ENCODE measurements around the gene CYP27B1.

CYP27B1 gene

DNA sequence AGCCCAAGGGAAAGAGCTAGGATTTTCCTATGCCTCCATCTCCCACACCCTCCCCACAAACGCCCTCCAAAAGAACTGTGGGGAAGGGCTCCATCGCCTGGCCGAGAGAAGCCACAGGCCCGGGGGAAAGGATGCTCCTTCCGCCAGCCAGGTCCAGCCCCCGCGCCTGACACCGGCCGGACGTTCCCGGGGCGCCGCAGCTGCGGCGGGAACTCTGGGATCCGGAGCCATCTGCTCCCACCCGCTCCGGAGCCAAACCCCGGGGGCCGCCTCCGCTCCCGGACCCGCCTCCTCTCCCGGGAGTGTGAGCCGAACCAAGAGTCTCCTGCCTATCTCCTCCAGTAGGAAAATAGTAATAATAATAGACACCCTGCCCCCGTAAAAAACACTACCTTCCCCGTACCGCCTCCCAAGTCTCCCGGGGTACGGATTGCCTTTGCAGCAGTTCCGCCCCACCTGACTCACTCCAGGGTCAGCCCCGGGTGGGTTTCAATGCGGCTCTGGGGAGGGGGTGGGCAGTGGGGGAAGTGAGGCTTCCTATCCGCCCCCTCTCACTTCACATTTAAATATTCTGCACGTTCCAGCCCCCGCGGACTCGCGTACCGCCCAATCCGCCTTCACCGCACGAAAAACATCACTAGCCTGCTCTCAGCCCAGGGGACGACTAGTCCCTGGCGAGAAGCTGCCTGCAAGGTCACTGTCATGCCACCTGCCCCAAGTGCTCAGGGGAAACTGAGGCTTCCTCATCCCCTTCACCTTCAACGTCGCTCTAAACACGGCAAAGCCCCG is 30.7 kb downstream of the CYP27B1 start:
- DNase-seq (ENCODE audit: low read depth in 2 of 2) = no peak

GRCh38 chr12:57735198-57735855 is 31.6 kb downstream of the CYP27B1 start:
- DNase-seq (ENCODE audit: low read depth in 2 of 2) = no peak

DNA sequence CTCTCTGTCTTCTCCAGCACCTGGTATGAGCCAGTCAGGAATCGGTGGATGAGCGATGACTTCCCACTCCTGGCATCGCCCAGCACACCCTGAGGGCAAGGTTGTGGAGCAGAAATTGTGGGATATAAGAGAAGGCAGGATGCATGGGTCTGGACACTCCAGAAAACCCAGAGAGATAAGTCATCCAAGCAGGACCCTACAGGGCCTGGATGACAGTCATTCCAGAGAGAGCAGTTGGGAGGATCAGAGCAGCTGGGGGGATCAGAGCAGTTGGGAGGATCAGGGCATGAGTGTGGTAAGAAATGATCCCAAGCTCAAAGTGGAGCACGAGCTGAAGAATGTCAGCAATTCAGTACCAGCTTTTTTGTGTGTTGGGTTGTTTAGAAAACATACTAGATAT is 32.3 kb downstream of the CYP27B1 start:
- no peak for DNase-seq (ENCODE audit: low read depth in 2 of 2)

- no peak for DNase-seq (ENCODE audit: low read depth in 2 of 2)
Observed at GRCh38 chr12:57733928-57734327, 33.0 kb downstream of the CYP27B1 start.

- DNase-seq (ENCODE audit: low read depth in 2 of 2) = no peak
Observed at GRCh38 chr12:57732726-57733593, 33.9 kb downstream of the CYP27B1 start.

DNA sequence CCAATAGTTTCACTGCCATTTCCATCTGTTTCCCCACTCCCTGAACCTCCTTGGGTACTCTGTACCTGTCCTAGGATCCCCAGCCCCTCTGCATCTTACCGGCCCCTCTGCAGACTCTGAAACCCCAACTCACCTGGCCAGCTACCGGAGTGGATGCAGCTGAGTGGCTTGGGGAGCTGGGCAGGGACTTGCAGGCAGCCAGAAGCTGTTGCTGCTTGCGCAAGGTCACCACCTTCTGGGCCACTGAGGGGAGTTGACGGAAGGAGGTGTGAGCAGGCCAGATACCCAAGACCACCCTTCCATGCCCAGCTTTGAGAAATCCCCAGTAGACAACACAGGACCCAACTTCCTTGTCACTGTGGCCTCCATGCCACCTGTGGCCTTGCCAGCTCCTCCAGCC is 34.6 kb downstream of the CYP27B1 start:
- no peak for DNase-seq (ENCODE audit: low read depth in 2 of 2)

DNA sequence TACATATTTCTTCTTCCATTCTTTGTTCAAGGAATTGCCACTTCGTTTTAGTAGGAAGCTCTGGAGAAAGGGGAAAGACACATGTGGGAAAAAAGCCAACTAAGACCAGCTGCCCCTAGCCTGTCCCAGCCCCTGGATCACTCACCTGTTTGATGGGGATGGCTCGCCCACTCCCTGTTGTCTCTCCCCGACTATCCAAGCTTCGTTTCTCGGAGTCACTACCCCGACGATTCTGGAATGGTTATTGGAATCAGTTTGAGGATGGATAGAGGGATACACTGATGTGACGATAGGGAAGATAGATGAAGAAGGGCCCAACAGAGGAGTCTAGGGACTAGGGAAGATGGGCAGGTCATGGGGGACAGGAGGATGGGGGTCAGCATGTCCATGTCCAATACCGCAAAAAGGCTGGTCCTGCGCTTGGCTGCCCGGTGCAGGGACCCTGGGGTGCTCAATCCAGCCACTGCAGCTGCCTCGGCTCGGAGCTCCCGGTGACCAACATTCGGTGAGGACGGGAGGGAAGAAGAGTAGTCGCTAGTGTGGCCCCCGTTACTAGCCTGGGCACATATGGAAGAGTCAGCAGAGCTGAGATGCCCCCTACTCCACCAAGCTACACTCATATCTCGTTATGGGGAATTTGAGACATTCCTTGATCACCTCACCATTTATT is 35.3 kb downstream of the CYP27B1 start:
- no peak for DNase-seq (ENCODE audit: low read depth in 2 of 2)

DNA sequence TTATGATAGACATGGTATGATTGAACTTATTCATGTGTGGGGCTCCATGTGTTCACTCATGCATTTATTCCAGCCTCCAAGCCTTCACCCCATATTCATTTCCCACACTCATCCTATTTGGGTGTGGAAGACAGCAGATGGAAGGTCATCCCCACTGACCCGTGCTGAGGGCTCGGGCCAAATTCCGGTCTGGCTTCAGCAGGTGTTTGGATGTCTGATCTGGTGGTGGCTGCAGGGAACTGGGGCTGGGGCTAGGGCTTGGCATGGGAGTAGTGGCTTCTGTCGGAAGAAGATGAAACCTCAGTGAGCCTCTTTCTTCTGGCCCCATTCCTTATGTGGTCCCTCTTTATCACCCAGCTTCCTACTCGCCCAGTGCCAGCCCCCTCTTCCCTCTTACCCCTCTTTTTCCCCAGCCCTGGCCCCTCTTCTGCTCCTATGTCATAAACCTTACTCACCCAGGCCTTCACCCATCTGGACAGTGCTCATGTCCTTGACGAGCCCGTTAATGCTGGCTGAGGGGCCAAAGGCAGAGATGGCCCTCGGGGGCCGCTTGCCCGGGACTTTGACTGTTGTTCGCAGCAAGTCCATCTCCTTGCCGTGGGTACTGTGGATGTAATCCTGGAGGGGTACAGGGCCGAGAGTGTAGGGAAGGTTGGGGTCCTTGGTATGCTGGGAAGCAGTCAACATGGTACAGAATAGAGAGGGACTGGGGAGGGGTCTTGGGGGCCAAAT is 36.4 kb downstream of the CYP27B1 start:
- no peak for DNase-seq (ENCODE audit: low read depth in 2 of 2)

DNA sequence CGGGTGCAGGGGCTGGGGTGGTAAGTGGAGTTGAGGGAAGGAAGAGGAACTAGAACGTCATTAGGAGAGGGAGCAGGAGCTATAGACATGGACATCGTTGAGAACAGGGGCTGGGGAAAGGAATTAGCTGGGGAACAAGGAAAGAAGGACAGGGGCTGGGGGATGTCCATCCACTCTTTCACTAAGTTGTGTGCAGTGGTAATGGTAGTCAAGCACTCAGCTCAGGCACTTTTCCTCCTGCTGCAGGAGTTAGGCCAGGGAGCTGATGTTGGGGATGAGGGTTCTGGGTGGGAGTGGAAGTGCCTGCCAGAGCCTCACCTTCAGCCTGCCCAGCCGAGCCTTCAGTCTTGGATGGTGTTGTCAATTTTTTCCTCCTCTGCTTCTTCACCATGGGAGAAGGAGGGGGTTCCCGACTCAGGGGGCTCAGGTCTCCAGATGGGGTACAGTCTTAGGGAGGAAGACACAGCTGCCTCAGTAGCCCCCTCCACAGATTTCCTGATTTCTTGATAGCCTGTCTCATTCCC is 37.5 kb downstream of the CYP27B1 start:
- DNase-seq (ENCODE audit: low read depth in 2 of 2) = no peak

GRCh38 chr12:57727758-57728395 is 39.0 kb downstream of the CYP27B1 start:
- no peak for DNase-seq (ENCODE audit: low read depth in 2 of 2)

DNA sequence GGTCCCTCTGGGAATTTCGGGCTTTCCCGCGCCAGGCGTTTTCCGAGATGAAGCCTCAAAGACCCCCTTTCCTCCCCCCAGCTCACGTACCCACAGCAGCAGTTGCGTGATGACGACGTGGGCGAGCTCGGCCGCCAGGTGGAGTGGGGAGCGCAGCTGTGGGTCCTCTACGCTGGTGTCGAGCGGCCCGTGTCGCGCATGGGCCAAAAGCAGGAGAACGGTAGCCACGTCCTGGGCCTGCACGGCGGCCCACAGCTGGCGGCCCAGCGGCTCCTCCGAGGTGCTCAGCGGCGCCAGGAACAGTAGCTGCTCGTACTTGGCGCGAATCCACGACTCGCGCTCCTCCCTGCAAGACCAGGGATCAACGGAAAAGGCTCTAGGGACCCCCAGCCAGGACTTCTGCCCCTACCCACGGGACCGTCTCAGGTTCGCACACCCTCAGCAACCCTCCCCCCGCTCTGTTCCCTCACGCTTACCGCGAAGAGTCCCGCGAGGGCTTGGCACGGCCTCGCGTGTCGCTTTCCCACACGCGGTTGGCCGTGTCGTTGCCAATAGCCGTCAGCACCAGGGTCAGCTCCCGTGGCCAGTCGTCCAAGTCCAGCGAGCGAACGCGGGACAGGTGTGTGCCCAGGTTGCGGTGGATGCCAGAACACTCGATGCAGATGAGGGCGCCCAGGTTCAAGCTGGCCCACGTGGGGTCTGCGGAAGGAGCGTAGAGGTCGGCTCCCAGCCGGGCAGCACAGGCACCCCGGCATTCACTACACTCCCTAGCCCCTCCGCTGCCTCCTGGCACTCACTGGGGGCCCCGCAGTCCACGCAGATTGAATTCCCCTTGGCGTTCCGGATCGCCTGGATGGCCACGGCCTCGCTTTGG is 39.8 kb downstream of the CYP27B1 start:
- no peak for DNase-seq (ENCODE audit: low read depth in 2 of 2)

- DNase-seq (ENCODE audit: low read depth in 2 of 2) = no peak
Observed at GRCh38 chr12:57726151-57726883, 40.6 kb downstream of the CYP27B1 start.

DNA sequence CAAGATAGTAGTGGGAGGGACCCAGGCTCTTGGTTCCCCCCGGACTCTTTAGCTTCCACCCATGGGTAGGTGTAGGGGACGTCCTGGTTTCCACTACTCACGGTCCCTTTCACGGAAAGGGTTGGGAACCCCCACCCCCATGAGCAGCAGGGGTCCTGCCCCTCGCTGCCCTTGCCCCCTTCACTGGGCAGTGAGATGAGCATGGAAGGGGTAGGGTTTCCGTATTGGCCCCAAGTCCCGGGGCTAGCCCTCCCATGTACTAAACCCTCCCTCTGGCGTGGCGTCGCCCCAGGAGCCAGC is 41.1 kb downstream of the CYP27B1 start:
- DNase-seq (ENCODE audit: low read depth in 2 of 2) = no peak

- no peak for DNase-seq (ENCODE audit: low read depth in 2 of 2)
Observed at GRCh38 chr12:57724936-57725740, 41.7 kb downstream of the CYP27B1 start.

- DNase-seq (ENCODE audit: low read depth in 2 of 2) = no peak
Observed at GRCh38 chr12:57724003-57724935, 42.6 kb downstream of the CYP27B1 start.

GRCh38 chr12:57723630-57723962 is 43.3 kb downstream of the CYP27B1 start:
- DNase-seq (ENCODE audit: low read depth in 2 of 2) = no peak

All from stimulated activated CD8-positive, alpha-beta memory T cell treated with anti-CD3 and anti-CD28 coated beads, Interleukin-15, amount 100 ng/mL, for 48 hours (primary cell).